CD4-positive, alpha-beta T cell treated with Interleukin-1 beta for 1 hour (primary cell): ENCODE measurements around the gene PARL.
"Not testable (repeated sequence)": the region's sequence is repeated elsewhere in the genome, so short reads cannot be mapped to it uniquely, and the experiment has no call there.

ENCODE experiments used
- DNase-seq, 2 donors: peaks; one replicate each; pipeline ENCODE4 v3.0.0-alpha.2; 2020 to 2022

The PARL gene

DNA sequence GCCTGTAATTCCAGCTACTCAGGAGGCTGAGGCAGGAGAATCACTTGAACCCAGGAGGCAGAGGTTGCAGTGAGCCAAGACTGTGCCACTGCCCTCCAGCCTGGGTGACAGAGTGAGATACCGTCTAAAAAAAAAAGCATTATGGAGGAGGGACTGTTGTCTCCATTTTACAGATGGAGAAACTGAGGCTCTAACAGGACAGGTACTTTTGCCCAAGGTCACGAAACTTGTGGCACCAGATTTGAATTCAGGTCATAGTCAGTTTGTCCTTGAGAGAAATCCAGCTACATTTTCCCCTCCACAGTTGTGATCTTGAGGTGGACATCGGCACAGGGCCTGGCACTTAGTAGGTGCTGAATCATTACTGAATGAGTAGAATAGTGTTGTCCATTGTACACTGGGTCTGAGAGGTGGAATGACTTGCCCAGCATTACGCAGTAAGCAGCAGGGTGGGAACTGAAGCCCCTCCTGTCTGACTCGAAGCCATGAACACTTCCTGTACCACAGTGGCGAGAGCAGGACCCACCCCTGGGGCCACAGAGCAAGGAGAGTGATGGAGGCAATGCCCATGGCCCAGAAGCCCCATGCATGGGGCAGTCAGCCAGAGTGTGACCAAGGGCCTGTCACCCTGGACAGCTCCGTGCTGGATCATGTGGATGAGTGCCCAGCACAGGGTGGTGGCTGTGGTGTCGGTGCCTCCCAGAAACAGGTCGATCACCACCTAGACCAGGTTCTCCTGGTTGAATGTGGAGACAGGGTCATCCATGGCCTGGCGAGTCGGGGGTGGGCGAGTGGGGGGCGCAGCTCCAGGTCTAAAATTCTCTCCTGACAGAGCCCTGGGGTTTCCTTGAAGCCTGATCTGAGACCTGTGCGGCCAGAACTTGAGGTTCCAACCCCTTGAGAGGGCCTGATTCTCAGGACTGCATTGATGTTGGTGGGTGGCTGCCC lies 20.4 kb upstream of the PARL start:
- DNase-seq = no peak

DNA sequence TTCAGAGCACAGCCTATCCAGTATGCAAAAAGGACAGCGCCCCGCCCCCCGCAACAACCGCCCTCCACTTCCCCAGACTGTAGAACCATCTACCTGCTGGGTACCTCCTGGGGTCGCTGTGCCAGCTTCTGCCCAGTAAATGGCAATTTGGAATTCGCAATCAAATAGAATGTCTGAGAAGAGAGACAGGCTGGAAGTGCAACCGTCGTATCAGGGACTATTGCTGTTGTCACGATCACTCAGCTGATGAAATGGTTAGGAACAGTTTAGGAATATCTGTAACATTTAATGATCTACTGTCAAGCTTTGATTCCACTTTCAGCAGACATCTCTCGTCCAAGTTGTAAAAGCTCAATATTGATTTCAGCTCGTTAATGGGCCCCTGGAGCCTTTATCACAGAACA lies 13.3 kb upstream of the PARL start:
- no peak for DNase-seq

DNA sequence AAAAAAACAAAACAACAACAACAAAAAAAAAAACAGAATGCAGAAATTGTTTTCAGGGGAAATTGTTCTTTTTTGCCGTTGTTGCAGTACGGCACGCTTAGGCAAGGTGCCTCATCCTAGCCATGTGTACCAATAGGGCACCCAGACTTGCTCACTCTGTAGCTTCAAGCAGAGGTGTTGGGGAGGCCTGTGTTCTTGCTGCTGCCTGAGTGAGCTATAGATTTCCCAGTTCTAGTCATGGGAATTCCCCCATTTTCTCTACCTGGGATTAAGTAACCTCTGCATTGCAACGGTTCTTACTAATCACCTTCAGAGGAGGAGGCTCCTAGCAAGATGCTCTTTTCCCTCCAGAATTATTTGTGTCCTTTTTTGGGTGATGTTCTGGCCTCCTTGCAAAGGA lies 12.9 kb upstream of the PARL start:
- no peak for DNase-seq

DNA sequence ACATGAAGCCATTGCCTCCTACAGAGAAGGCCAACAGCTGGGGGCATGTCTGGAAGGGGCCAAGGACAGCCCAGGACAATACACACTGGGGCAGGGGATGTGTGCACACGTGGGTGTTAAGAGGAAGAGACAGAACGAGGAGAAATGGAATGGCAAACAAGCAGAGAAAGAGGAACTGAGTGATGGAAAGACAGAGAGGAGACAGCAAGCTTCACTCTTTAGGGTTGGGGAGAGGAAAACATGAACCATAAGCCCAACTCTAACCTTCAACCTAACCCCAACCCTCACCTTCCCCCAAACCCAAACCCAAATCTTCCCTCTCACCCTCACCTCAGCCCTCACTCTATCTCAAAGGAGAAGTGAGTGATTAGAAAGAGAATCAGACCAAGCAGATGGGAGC lies 11.9 kb upstream of the PARL start:
- DNase-seq = no peak

DNA sequence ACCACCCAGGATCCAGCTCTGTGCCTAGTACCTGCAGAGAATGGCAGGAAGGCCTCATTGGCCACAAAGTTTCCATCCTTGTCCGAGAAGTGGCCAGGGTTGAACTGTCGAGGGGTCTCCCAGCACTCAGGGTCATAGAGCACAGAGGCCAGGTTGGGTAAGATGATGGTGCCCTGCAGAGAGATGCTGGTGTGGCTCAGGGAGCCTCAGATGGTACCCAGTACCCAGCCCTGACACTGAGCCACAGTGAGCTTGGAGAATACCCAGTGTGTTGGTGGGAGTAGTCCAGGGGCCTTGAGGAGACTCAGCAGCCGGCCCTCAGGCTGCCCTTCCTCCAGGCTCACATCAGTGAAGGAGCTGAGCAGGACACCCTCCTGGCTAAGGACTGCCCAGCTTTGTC lies 11.5 kb upstream of the PARL start:
- DNase-seq = no peak

DNA sequence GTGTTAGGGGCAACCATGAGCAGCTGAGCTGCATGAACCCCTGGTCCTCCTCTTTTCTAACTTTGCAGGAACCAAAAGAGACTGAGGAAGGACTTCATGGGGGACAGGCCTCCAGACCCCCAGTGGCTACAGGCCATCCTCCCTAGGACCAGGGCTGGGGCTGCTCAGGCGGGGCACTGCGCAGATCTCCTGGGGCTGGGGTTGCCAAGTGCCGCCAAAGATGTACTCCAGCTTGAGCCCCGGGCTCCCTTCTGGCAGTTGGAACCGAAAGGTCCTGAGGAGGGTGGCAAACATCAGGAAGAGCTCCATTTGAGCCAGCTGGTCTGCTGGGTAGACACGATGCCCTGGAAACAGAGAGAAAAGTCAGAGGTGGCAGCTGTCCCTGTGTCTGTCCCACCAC lies 11.1 kb upstream of the PARL start:
- no peak for DNase-seq

DNA sequence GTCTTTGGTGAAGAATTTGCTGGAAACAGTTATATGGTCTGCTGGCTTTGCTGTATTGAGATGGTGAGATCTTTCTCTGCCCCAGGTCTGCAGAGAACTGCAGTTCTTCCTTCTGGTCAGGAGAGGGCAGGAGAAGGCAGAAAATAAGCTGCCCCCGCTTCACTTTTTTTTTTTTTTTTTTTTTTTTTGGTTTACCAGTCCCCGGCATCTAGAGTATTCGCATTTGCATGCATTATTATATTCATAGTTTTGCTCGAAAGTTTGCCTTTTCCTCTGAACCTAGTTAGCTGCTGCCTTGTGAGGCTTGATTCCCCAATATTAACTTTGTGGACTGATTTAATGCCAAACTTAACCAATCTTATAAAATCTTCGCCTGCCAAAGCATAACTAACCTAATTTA lies 10.6 kb upstream of the PARL start:
- peak; percentile 56 to 64 for DNase-seq

DNA sequence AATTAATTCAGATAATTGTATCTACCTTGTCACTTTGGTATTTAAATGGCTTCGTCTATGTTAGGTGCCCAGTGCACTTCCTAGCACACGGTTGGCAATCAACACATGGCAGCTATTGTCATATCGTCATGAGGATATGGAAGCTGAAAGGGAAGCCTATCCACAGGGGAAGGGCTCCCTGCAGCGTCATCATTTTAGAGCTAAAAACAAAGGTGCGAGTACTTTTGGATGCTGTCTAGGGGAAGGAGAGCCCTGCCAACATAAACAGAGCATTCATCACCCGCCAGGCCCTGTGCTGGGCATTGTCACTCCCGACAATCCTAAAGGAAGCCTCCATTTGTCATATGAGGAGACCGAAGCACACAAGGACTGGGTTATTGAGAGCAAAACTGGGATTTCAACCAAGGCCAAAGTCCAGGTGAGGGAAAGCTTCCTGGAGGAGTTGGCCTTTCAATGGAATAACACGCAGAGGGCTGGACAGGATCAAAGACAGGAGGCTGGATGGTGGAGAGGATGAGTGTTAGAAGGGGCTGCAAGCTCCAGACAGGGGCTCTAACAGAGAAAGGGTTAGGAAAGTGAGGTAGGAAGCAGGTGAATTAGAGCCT lies 8.0 kb upstream of the PARL start:
- no peak for DNase-seq

DNA sequence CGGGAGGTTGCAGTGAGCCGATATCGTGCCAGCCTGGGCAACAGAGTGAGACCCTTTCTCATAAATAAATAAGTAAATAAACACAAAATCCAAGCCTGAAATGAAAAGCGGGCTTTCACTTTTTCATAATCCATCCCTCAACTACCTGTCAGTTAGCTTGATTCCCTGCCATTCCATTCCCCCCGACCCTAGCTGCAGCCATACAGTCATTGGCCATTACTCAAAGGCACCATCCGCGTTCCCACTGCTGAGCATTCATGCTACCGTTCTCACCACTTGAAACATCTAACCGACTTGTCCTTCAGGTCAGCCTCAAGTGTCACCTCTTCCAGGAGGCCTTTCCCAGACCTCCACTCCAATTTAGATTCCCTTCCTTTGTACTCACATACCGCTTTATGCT lies 1.1 kb upstream of the PARL start:
- no peak for DNase-seq

DNA sequence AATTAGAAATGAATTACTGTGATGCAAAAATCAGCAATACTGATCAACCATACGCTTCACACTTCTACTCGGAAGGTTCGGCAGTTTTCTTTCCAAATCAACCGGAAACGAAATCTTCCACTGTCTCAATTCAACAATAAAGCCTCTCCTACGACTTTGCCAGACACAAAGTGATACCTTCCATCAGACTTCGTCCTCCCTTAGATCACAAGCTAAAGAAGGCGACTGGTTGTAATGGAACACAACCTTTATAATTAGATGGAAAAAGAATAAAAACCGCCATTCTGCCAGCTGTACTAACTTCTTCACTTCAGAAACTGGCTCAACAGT lies 618 bp downstream of the PARL start:
- DNase-seq = no peak

DNA sequence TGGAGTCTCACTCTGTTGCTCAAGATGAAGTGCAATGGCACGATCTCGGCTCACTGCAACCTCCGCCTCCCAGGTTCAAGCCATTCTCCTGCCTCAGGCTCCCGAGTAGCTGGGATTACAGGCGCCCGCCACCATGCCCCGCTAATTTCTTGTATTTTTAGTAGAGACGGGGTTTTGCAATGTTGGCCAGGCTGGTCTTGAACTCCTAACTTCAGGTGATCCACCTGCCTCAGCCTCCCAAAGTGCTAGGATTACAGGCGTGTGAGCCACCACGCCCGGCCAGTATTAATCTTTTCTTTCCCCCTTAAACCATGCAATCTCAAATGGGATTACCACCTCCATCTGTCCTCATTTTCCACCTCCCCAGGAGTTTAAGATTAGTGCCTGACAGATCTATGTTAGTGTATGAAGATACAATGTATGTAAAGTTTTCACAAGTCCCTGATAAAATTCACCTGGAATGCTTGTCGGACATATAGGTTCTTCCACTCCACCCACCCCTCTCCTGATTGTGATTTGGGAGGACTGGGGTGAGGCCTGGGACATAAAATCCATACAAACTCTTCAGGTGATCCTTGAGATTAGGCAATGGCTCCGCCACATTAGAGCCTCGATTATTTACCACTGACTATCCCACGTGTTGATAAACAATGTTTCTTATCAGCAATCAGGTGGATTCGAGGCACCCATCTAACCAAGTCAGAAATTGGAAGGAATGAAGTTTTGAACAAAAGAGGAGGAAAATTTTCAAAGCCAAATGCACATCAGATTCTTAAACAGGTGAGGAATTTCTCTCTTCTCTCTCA lies 1.2 kb downstream of the PARL start:
- DNase-seq = no peak

DNA sequence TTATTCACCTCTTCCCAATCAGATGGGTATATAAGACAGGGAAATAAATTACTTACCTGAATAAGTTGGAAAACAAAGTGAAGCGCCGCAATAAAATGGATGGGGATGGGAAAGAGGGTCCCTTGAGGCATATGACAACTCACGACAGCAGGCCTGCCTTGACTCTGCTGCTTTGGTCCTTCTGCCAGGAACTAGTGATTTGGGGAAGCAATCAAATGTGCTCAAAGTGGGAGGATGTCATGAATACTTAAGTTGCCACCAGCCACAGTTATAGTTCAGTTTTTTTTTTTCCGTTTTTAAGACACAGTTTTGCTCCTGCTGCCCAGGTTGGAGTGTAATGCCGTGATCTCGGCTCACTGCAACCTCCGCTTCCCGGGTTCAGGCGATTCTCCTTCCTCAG lies 4.6 kb downstream of the PARL start:
- DNase-seq = no peak

DNA sequence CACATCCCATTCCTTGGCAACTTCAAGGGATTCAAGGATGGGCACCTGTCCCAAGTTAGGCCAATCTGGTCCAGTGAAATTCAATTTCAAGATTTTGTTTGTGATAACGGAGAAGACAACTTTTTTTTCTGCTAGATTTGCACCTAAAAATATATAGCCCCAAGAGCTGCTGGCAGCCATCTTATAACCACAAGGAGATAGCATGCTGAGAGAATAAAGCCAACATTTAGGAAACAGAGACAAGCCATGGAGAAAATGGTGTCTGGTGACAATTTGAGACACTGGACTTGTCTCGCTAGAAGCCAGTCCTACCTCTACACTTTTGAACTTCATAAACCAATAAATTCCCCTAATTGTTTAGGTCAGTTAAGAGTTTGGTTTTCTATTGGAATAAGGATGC lies 5.4 kb downstream of the PARL start:
- no peak for DNase-seq

DNA sequence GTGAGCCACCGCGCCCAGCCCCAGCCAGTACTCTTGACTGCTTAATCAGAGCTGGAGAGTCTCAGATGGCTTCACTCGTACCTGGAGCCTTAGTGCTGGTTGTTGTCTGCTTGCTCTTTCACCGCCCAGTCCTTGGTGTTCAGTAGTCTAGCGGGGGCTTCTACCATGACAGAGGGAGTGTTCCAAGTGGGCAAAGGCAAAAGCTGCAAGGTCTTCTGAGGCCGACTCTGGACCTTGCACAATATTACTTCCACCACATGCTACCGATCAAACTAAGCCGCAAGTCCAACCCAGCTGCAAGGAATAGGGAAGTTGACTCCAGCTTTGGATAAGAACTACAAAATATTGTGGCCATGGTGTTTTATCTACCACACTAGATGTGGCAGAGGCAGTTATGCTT lies 6.6 kb downstream of the PARL start:
- DNase-seq = peak in 1 of 2 donors; percentile 19

DNA sequence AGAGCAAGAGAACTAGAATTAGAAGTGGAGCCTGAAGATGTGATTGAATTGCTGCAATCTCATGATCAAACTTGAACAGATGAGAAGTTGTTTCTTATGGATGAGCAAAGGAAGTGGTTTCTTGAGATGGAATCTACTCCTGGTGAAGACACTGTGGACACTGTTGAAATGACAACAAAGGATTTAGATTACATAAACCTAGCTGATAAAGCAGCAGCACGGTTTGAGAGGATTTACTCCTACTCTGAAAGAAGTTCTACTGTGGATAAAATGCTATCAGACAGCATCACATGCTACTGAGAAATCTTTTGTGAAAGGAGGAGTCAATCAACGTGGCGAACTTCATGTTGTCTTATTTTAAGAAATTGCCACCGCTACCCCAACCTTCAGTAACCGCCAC lies 7.5 kb downstream of the PARL start:
- not testable (repeated sequence) for DNase-seq

DNA sequence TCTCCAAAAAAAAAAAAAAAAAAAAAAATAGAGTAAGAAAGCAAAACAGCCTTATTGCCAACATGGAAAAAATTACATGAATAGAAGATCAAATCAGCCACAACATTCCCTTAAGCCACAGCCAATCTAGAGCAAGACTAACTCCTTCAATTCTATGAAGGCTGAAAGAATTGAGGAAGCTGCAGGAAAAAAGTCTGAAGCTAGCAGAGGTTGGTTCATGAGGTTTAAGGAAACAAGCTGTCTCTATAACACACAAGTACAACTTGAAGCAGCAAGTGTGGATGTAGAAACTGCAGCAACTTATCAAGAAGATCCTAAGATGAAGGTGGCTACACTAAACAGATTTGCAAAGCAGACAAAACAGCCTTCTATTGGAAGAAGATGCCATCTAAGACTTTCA lies 9.3 kb downstream of the PARL start:
- no peak for DNase-seq

DNA sequence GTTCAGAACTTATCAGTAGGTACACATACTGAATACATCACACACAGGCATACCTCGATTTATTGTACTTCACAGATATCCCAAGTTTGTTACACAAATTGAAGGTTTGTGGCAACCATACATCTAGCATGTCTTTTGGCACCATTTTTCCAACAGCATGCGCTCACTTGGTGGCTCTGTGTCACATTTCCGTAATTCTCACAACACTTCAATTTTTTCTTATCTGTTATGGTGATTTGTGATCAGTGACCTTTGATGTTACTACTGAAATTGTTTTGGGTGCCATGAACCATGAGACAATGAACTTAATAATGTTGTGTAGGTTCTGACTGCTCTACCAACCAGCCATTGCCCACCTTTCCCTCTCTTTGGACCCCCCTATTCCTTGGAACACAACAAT lies 10.8 kb downstream of the PARL start:
- no peak for DNase-seq

DNA sequence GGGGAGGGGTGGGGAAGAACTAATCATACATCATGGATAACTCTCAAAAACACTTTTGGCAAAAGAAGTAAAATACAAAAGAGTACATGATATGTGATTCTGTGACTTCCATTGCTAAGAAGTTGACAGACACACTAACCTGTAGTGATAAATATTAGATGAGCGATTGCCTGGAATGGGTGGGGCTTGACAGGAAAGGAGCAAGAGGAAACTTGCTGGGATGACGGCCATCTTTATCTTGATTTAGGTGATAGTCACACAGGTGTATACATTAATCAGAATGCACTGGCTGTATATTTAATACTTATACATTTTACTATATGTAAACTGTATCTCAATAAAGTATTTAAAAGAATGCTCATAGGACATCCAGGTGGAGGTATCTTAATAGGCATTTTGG lies 13.1 kb downstream of the PARL start:
- no peak for DNase-seq

DNA sequence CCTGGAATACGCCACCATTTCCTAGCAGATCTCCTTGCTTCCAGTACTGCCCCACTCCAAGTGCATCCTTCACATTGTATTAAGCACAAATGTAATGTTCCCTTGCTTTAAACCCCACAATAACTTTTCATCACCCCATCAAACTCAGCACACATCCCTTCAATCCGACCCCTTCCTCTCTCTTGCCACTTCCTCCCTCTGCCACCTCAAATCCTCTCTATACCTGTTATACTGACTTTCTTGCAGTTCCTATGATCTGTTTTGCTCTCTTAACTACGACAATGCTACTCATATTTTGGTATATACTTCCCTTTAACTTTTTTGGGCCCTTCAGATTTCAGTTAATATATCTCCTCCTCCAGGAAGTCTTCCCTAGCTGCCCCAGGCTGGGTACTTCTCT lies 14.1 kb downstream of the PARL start:
- no peak for DNase-seq

DNA sequence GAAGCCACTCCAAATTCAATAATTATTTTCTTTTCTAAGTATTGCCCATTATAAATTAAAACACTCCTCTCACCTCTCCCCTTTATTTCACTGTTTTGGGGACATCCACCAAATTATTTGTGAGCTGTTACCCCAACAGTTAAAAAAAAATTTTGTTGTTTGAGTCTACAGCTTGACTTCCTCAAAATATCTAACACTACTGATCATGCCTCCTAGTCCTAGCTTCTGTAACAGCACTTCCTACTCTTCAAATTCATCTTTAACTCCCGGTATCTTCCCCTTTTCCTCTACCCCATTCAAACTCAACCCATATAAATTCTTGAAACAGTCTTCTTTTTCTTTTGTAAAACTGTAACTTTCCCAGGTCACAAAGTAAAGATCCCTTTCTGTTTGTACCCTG lies 15.9 kb downstream of the PARL start:
- no peak for DNase-seq

DNA sequence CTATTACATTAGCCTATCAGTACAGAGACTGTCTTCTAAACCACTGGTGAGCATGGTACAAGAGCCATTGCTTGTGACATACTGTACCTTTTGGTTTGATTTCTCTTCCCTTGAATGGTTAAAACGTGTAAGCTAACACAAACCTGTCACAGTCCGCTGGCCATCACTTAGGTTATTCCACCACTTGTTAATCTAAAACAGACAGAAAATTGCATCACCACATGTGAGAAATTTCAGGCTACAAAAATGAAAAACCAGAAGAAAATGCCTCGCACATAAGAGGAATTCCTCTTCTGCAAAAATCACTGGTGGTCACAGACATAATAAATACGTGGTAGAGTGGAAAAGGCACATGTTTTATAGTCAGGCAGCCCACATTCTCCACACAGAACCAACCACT lies 22.1 kb downstream of the PARL start:
- DNase-seq = no peak

DNA sequence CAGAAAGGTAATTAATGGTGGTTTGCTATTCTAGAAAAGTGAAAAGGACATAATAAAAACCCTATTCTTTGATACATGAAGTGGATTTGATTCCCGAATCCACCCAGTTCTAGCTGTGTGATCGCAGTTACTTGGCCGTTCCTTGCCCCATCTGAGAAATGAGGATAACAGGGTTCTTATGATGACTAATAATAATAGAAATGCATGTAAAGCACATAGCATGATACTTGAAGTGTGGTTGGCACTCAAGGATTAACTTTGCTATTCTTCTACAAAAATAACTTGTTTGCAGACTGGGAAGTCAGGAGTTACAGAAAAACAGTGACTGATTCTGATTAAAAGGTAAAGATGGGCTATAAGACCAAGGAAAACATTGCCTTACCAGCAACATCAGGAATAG lies 26.8 kb downstream of the PARL start:
- no peak for DNase-seq

DNA sequence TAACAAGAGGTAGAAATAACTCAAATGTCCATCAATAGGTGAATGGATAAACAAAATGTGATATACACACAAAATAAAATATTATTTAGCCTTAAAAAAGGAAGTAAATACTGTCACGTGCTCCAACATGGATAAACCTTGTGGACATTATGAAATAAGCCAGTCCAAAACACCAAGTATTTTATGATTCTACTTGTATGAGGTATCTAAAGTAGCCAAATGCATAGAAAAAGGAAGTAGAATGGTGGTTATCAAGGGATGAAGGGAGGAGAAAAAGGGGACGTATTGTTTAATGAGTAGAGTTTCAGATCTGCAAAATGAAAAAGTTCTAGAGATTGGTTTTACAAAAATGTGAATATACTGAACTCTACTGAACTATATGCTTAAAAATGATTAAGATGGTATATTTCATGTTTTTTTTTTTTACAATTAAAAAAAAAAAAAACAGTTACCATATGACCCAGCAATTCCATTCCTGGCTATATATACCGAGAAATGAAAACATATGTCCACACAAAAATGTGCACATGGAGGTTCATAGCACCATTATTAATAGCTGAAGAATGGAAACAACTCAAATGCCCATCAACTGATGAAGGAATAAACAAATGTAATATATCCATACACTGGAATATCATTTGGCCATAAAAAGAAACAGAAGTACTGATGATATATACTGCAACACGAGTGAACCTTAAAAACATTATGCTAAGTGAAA lies 30.2 kb downstream of the PARL start:
- no peak for DNase-seq
